ENCODE data around the gene SEM1. TPM values are rescaled to one million over a fixed set of nuclear protein-coding genes. Genes with fewer than 3 reads are reported as not detected.

SEM1 gene
- total and polyA plus RNA-seq, 9 of the 15 experiments (the other 6 are each of a cell fraction or from before 2014, with no cell fraction given): 74.7 to 938 (median 454) TPM

DNA sequence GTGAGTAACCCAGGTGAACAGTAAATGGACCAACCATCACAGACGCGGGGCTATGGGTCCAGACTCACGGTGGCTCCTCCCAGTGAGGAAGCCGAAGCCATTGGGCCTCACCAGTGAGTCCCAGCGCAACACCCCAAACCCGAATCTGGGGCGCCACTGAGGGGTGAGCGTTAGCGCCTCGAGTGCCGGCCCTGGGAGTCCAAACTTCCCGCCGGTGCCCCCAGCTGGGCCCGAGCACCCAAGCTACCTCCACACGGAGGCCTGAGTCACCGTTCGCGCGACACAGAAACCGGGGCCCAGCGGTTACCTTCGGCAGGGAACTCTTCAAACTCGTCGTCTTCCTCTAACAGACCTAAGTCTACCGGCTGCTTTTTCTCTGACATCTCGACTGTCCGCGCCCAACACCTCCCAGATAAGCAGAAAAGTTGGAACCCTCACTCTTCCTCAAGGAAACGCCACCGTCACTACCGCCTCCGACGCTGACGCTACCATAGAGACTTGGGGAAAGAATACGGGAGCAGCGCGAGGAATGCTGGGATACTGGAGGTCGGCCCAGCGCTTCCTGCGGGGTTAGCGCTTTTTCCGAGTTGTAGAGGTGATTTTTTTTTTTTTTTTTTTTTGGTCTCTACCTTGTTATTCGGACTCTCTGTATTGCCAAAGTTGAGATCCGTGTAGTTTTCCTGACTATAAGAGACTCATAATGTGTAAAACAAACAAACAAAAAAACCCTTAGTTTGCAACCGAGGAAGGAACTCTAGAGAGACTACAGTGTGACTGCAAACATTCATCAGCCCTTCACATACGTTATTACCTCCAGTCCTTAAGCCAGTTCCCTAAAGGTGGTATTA is at the start of gene SEM1 (continued):
- TF ChIP-seq, protein P1, sequence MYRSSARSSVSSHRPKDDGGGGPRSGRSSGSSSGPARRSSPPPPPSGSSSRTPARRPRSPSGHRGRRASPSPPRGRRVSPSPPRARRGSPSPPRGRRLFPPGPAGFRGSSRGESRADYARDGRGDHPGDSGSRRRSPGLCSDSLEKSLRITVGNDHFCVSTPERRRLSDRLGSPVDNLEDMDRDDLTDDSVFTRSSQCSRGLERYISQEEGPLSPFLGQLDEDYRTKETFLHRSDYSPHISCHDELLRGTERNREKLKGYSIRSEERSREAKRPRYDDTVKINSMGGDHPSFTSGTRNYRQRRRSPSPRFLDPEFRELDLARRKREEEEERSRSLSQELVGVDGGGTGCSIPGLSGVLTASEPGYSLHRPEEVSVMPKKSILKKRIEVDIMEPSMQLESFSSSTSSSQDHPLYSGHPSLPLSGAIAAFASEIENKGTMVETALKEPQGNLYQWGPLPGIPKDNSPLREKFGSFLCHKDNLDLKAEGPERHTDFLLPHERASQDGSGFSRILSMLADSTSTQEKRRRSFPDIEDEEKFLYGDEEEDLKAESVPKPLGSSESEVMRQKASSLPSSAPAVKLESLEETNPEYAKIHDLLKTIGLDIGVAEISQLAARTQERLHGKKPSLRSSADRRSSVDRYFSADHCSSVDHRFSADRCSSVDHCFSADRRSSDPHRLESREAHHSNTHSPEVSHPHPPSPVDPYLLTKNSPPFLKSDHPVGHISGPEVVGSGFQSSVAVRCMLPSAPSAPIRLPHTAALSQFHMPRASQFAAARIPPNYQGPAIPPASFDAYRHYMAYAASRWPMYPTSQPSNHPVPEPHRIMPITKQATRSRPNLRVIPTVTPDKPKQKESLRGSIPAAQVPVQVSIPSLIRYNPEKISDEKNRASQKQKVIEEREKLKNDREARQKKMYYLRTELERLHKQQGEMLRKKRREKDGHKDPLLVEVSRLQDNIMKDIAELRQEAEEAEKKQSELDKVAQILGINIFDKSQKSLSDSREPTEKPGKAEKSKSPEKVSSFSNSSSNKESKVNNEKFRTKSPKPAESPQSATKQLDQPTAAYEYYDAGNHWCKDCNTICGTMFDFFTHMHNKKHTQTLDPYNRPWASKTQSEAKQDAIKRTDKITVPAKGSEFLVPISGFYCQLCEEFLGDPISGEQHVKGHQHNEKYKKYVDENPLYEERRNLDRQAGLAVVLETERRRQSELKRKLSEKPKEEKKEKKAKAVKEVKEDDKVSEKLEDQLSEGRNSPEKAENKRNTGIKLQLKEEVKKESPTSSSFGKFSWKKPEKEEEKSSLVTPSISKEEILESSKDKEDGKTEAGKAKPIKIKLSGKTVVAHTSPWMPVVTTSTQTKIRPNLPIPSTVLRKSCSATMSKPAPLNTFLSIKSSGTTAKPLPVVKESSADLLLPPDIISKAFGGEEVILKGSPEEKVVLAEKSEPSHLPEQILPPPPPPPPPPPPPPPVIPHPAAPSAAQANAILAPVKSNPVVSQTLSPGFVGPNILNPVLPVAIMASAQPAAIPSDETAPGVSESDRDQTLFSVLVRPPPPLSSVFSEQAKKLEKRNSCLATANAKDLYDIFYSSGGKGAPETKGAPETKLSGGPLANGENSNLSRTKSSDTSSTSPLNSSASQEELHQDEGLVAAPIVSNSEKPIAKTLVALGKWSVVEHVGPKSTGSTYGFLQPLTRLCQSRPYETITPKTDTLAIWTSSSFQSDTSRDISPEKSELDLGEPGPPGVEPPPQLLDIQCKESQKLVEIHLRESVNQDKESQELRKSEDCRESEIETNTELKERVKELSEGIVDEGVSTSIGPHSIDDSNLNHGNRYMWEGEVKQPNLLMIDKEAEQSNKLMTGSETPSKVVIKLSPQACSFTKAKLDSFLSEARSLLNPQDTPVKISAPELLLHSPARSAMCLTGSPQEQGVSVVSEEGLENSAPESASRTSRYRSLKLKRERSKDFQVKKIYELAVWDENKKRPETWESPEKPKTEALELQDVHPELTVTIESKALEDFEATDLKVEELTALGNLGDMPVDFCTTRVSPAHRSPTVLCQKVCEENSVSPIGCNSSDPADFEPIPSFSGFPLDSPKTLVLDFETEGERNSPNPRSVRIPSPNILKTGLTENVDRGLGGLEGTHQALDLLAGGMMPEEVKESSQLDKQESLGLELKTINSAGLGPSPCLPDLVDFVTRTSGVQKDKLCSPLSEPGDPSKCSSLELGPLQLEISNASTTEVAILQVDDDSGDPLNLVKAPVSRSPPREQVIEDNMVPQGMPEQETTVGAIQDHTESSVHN (IDR thresholded peaks at IDR 0.05; ENCODE audit: borderline replicate concordance in 1 of 2, low read depth in 1 of 2): 0 out of 4 replicates have a peak, but pooled peaks of 1 of the 2 experiments have one; percentile 20
- TF ChIP-seq RHOXF2B (CRISPR knock-in tag; conservative IDR thresholded peaks at IDR 0.05) (no peak), MYNN (IDR thresholded peaks at IDR 0.05) (no peak), MYNN (CRISPR knock-in tag; IDR thresholded peaks at IDR 0.05) (no peak), POLR2AphosphoS2 (IDR thresholded peaks at IDR 0.05; ENCODE audit: low read length) (no peak; the same call in 1 of the 2 replicates), SRSF3 (IDR thresholded peaks at IDR 0.05; ENCODE audit: insufficient read depth, low read length) (no peak), MTF1 (CRISPR knock-in tag; IDR thresholded peaks at IDR 0.05; ENCODE audit: borderline replicate concordance) (no peak), ZC3H8 (IDR thresholded peaks at IDR 0.05) (no peak), WHSC1 (IDR thresholded peaks at IDR 0.05; ENCODE audit: low read length) (no peak), ZNF445 (CRISPR knock-in tag; IDR thresholded peaks at IDR 0.05; ENCODE audit: low read depth) (no peak), NFE2L1 (tag; IDR thresholded peaks at IDR 0.05; ENCODE audit: borderline replicate concordance, low read depth) (no peak), TFAM (CRISPR knock-in tag; conservative IDR thresholded peaks at IDR 0.05) (no peak), U2AF2 (optimal IDR thresholded peaks at IDR 0.05; ENCODE audit: low read depth, low read length) (no peak), HOXB6 (CRISPR knock-in tag; IDR thresholded peaks at IDR 0.05; ENCODE audit: borderline replicate concordance) (no peak)
- TF ChIP-seq, protein P2, sequence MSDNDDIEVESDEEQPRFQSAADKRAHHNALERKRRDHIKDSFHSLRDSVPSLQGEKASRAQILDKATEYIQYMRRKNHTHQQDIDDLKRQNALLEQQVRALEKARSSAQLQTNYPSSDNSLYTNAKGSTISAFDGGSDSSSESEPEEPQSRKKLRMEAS (CRISPR knock-in tag; IDR thresholded peaks at IDR 0.05): no peak; the same call in 1 of the 2 replicates
- TF ChIP-seq, protein P3, sequence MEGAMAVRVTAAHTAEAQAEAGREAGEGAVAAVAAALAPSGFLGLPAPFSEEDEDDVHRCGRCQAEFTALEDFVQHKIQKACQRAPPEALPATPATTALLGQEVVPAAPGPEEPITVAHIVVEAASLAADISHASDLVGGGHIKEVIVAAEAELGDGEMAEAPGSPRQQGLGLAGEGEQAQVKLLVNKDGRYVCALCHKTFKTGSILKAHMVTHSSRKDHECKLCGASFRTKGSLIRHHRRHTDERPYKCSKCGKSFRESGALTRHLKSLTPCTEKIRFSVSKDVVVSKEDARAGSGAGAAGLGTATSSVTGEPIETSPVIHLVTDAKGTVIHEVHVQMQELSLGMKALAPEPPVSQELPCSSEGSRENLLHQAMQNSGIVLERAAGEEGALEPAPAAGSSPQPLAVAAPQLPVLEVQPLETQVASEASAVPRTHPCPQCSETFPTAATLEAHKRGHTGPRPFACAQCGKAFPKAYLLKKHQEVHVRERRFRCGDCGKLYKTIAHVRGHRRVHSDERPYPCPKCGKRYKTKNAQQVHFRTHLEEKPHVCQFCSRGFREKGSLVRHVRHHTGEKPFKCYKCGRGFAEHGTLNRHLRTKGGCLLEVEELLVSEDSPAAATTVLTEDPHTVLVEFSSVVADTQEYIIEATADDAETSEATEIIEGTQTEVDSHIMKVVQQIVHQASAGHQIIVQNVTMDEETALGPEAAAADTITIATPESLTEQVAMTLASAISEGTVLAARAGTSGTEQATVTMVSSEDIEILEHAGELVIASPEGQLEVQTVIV (CRISPR knock-in tag; IDR thresholded peaks at IDR 0.05; ENCODE audit: borderline replicate concordance): no peak
